HG03045 (cell line): ENCODE data around the gene PKD1.

Experiments used
- ATAC-seq: cut with Tn5 transposase; IDR thresholded peaks from one replicate; pipeline ENCODE4 v1.9.1; 2021; ENCODE audit warnings: mild to moderate bottlenecking, moderate library complexity; ENCODE audit not compliant: unreplicated experiment

Gene PKD1

GRCh38 chr16:2090777-2091546, 44.7 kb downstream of the PKD1 start:
- ATAC-seq: no peak

DNA sequence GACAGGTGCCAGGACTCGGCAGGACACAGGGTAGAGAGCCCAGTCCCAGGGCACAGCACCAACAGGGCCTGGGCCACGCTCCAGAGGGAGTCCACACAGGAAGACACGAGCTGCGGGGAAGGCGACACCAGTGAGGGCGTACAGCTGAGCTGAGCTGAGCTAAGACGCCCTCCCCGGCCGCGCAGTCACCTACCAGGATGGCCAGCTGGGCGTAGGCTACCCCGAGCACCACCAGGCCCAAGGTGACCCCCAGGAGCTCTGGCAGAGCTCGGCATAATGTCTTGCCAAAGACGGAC, 45.3 kb downstream of the PKD1 start:
- no peak for ATAC-seq

- ATAC-seq: no peak
These were observed 45.8 kb downstream of the PKD1 start for GRCh38 chr16:2089706-2090480.

- ATAC-seq: no peak
These were observed 46.8 kb downstream of the PKD1 start for GRCh38 chr16:2088759-2089358.

DNA sequence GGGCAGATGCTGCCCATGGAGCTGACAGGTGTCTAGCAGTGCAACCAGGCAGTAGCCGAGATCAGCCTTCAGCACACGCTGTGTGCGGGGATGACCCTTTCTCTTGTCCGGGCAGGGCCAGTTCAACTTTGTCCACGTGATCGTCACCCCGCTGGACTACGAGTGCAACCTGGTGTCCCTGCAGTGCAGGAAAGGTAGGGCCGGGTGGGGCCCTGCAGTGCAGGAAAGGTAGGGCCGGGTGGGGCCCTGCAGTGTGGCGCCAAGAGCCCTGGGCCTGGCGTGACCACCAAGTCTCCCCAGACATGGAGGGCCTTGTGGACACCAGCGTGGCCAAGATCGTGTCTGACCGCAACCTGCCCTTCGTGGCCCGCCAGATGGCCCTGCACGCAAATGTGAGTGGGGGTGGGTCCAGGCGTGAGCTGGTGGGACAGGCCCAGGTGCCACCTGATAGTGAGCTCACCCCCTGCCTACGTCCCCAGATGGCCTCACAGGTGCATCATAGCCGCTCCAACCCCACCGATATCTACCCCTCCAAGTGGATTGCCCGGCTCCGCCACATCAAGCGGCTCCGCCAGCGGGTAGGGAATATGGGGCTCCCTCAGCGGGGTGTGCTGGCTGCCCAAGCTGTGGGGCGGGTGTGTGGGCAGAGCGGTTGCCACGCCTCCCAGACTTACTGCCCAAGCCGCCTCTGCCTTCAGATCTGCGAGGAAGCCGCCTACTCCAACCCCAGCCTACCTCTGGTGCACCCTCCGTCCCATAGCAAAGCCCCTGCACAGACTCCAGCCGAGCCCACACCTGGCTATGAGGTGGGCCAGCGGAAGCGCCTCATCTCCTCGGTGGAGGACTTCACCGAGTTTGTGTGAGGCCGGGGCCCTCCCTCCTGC, 47.7 kb downstream of the PKD1 start:
- ATAC-seq: no peak

GRCh38 chr16:2086812-2087747, 48.6 kb downstream of the PKD1 start:
- ATAC-seq: no peak

DNA sequence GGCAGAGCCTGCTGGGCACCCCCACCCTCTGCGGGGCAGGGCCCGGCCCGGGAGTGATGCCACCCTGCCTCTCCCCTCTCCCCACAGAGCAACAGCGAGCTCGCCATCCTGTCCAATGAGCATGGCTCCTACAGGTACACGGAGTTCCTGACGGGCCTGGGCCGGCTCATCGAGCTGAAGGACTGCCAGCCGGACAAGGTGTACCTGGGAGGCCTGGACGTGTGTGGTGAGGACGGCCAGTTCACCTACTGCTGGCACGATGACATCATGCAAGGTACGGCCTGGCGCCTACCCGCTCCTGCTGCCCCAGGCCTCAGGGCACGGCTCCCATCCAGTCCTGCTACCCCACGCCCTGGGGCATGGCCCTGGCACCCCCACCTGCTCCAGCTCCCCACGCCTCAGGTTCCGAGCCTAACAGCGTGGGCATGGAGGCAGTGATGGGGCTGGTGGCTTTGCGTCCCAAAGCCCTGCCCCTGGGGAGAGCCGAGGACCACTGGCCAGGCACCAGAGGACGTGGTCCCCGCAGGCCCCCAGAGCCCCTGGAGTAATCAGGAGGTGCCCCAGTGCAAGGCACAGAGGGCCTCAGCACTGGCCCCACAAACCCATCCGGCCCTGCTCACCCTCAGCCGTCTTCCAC, 49.5 kb downstream of the PKD1 start:
- no peak for ATAC-seq

- ATAC-seq: no peak
These were observed 50.0 kb downstream of the PKD1 start for GRCh38 chr16:2085669-2086068.

- ATAC-seq: no peak
These were observed 50.6 kb downstream of the PKD1 start for GRCh38 chr16:2084895-2085625.

DNA sequence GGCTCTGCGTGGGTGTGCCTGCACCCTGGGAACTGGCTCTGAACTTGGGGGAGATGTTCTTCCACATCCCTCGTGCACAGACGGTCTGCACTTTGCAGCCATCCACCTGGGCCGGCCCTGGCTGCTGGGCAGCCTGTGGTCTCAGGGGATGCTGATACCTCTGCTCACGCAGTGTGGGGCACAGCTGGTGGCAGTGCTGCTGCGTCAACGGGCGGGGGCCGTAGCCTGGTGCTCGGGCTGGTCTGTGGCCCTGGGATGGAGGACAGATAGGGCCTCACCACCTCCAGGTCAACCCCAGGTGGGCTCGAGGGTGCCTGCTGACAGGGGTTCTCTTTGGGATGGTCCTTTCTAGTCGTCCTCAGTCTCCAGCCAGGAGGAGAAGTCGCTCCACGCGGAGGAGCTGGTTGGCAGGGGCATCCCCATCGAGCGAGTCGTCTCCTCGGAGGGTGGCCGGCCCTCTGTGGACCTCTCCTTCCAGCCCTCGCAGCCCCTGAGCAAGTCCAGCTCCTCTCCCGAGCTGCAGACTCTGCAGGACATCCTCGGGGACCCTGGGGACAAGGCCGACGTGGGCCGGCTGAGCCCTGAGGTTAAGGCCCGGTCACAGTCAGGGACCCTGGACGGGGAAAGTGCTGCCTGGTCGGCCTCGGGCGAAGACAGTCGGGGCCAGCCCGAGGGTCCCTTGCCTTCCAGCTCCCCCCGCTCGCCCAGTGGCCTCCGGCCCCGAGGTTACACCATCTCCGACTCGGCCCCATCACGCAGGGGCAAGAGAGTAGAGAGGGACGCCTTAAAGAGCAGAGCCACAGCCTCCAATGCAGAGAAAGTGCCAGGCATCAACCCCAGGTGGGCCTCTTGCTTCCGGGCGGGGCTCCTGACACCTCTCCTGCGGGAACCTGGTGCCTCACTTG, 51.6 kb downstream of the PKD1 start:
- no peak for ATAC-seq

GRCh38 chr16:2083409-2083808, 52.3 kb downstream of the PKD1 start:
- no peak for ATAC-seq

DNA sequence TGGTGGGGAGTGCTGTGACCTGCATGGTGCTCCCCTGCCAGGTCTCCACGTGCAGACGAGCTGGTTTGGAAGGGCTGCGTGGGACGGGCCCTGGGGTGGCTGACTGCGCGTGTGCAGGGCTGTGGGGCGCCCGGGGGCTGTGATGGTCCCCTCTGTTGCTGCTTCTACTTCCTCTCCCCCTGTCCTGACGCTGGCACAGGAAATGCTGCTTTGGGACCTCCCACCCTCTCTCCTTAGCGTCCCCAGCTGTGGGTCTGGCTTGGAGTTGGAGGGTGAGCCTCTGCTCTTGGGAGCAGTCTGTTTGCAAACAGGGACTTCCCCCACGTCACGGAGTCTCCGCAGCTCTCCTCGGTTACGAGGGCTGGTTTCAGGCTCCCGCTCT, 52.7 kb downstream of the PKD1 start:
- ATAC-seq: no peak

DNA sequence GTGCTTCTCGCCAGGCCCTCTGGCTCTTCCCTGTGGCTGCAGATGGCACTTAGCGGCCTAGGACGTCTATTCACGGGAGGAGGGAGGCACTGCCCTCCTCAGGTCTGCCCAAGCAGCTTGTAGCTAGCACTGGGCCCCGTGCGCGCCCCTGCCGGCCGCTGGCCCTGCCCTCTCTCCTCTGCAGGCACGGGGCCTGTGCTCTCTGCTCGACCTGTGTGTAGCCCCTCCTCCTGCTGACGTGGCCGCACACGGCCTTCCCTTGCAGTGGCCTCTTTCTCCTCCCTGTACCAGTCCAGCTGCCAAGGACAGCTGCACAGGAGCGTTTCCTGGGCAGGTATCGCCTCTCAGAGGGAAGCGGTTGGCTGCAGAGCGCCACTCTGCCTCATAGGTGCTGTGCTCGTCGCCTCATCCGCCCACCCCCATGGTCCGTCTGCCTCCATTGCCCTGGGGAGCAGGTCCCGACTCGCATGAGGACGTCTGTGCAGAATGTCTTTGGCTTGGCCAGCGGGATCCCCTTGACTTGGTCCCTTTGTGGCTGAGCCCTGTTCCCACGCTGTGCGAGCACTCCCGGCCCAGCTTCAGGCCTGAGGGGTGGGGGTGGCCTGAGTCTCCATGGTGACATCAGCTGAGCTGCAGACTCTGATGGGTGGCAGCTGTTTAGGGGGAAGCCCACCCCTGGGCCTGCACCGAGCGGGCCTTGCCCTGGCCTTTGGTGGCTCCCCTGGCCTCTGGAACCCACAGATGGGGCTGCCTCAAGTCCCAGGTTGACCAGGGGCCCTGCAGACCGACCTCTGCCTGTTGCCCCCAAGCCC, 53.3 kb downstream of the PKD1 start:
- no peak for ATAC-seq

DNA sequence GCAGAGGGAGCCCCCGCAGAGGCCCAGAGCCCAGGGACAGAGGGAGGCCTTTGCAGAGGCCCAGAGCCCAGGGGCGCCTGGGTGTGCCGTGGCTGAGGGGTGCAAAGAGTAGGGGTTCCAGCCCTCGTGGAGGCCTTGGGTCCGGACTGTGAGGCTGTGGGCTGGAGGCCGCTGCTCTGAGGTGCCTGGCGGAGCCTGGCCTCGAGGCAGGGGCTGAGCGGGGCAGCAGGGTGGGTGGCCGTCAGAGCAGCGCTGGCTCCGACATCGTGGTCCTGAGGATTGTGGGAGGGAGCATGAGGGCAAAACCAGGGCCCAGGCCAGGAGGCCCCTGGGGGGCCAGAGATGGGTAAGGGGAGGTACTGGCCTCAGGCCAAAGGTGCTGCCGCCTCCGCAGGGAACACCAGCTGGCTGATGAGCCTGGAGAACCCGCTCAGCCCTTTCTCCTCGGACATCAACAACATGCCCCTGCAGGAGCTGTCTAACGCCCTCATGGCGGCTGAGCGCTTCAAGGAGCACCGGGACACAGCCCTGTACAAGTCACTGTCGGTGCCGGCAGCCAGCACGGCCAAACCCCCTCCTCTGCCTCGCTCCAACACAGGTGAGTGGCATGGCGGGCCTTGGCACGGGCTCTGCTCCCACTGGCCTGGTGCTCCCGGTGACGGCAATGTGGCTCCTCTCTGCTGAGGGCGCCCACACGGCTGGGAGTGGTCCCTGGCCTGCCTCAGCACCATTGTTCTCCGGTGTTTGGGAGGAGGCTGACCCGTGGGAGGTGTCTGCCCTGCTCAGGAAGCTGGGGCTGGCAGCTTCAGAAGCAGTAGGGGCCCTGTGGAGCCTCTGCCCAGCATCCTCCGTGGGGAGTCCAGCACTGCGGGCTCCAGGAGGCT, 54.3 kb downstream of the PKD1 start:
- ATAC-seq: no peak

- ATAC-seq: no peak
These were observed 55.7 kb downstream of the PKD1 start for GRCh38 chr16:2079991-2080390.

- no peak for ATAC-seq
These were observed 56.3 kb downstream of the PKD1 start for GRCh38 chr16:2079311-2079800.
